DMS114 treated with DMSO at 0.1 percent for 48 hours (cell line): ENCODE results near the gene SEPTIN1.

ENCODE experiments used
- DNase-seq: peaks from one replicate; lab custom pipeline; 2025; ENCODE audit not compliant: unreplicated experiment; lab: John Stamatoyannopoulos, UW

The SEPTIN1 gene

DNA sequence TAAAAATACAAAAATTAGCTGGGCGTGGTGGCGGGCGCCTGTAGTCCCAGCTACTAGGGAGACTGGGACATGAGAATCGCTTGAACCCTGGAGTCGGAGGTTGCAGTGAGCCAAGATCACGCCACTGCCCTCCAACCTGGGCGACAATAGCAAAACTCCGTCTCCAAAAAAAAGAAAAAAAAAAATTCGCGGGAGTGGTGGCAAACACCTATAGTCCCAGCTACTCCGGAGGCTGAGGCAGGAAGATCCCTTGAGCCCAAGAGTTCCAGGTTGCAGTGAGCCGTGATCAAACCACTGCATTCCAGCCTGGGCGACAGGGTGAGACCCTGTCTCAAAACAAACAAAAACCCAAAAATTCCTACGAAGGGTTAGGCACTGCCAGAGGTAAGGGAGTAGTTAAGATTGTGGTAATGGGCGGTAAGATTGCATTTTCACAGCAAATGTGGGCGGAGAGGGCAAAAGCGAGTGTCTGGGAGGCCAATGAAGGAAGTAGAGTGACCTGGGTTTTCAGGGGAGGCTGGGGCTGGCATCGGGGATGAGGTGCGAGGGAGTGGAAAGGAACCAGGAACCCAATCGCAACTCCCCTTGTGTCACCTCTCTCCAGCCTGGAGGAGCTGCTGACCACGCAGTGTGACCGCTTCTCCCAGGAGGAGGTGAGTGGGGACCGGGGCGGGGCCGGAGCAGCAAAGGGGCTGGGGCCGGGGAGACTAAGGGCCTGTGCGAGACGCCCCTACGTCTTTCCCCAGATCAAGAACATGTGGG is 5.1 kb downstream of the SEPTIN1 start:
- DNase-seq = no peak

DNA sequence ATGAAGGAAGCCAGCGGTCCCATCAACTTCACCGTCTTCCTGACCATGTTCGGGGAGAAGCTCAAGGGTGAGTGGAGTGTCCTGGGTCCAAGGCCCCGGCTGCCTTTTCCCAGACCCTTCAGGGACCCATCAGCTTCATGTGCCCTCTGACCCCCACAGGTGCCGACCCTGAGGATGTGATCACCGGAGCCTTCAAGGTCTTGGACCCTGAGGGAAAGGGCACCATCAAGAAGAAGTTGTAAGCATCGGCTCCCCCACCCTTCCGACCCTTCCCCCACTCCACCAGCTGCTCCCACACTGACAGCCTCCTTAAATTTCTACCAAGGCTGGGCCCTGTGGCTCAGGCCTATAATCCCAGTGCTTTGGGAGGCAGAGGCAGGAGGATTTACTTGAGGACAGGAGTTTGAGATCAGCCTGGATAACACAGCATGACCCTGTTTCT is 5.9 kb downstream of the SEPTIN1 start:
- DNase-seq = no peak

DNA sequence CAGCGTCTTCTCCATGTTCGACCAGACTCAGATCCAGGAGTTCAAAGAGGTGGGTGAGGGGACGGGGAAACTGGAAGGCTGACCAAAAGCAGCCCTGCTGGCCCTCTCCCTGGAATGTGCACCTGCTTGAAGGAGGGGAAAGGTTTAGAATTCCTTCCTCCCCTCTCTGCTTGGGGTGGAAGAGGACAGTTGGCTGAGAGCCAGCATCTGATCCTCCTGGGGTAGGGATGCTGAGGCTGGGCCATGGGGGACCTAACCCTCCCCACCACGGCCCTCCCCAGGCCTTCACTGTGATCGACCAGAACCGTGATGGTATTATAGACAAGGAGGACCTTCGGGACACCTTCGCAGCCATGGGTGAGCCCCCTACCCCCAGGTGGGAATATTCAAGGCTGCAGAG is 6.5 kb downstream of the SEPTIN1 start:
- DNase-seq = no peak

DNA sequence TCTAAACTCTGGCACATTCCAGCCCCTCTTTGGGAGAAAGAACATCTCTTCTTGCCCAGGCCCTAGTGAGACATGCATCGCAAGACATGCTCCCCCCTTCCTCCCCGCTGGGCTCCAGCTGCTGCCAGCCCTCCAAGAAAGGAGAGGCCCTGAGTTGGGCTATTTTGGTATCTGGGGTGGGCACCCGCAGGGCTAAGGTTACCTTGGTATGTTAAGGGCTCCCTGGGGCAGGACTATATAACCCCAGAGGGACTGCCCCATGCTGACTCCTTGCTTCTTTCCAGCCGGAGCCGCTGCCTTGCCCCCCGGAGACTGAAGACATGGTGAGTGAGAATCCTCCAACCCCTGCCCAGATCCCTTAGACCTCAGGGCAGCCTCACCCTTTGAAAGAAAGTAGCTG is 7.8 kb downstream of the SEPTIN1 start, which contains the start of gene MYL11:
Gene MYL11 (plus strand): TSS at position 265 of the 400 bp plus-strand sequence. CDS start 56 bp downstream, at position 321.
- DNase-seq = no peak

DNA sequence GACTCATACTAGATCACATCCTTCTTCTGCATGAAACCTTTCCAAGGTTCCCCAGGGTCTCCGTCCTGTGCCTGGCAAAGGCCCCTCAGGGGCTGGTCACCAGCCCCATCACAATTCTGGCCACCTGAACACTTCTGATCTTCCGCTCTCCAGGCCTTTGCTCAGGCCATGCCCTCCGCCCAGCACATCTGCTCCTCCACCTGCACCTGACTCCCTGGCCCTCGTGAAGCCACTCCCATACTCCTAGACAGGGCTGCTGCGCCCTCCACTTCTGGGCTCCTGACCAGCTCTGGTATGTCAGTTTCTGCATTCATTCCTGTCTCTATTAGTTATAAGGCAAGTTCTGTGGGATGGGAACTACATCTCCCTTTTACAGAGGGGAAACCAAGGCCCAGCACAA is 9.6 kb downstream of the SEPTIN1 start:
- DNase-seq = no peak

DNA sequence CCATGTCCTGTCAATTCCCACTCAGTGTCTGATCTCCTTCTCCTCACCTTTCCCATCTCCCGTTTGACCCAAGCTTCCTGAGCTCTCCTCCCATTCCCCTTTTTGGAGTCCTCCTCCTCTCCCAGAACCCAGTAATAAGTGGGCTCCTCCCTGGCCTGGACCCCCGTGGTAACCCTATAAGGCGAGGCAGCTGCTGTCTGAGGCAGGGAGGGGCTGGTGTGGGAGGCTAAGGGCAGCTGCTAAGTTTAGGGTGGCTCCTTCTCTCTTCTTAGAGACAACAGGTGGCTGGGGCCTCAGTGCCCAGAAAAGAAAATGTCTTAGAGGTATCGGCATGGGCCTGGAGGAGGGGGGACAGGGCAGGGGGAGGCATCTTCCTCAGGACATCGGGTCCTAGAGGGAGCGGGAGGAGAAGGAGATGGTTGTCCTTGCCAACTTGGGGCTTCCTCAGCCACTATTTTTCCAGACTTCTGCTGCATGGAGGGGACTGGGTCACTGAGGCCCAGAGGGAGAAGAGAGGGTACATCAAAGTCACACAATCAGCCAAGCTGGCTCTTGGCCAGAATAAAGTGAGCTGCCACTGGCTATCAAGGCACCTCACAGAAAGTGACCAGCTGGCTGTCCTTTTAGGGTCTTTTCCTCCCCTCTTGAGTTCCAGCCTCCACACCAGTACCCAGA is 10.2 kb downstream of the SEPTIN1 start:
- DNase-seq = no peak

DNA sequence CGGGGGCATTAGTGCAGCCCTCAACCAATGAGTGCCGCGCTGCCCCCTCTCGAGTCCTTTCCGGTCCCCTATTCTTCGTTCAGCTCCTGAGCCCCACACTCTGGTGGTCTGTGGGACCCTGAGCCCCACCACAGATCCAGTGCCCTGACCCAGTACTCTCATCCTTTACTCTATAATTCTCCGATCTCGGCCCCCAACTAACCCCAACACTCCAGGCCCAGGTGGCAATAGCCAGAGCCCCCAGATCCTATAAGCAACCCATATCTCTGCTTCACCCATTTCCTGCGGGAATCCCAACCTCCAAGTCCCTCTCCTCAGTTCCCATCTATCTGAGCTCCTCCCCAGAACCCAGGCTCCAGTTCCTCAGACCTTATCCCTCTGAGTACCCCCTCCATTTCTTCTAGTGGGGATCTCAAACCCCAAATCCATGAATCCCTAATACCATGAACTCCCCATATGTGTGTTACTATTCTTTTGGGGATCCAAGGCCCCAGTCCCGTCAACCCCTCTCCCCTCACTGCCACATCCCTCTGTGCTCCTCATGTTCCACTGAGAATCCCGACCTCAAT is 11.0 kb downstream of the SEPTIN1 start:
- no peak for DNase-seq

DNA sequence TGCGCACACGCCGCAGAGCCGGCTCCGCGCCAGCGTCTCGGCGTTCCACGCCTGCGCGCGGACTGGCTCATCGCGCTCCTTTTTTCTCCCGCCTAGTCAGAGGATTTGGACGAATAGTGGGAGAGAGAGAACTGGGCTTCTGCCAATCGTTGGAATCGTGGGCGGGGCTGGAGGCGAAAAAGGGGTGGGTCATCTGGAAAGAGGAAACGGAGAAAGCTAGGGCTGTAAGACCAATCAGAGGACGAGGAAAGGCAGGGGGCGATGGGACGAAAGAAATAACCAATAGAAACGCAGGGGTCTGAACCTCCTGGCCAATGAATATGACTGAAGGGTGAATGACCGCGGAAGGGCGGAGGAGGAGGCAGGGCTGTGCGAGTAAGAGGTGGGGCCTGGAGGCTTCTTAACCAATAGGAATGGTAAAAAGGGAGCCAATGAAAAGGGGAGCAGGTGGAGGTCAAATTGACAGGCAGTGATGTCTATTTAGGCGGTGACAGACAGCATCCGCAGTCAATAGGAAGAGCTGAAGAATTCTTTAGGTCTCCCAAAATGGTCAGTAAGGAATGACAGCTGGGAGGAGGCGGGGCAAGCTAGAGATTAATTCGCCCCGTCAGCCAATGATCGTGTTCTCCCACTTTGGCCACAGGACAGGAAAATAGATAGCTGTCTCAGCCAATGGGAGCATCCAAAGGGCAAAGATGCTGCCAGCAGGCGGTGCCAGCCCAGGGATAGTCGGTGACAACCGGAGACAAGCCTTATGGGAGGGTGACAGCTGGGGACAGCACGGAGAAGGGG is 11.7 kb downstream of the SEPTIN1 start, which contains the start of gene TBC1D10B:
Gene TBC1D10B (minus strand): TSS at position 39 of the 792 bp plus-strand sequence. CDS start 311 bp downstream, outside the sequence.
- DNase-seq = peak; percentile 100

DNA sequence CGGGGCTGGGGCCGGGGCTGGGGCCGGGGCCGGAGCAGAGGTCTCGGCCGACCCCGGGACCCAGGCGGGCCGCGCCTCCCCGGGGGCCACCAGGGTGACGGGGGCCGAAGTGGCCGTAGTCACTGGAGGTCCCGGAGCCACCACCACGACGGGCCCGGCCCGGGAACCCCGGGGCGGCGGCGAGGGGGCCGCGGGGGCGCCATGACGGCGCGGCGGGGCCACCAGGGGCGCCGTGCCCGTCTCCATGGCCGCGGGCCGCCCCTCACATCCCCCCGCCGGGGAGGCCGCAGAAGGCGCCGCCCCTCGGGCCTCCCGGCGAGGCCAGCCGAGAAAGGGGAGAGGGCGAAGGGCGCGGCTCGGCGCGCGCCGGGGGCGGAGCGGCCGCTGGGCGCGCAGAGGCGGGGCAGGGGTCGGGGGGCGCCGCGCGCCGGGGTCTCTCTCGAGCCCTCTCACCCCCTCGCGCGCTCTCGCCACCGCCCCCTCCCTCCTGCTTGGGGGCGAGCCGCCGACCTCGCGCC is 12.4 kb downstream of the SEPTIN1 start:
- no peak for DNase-seq

DNA sequence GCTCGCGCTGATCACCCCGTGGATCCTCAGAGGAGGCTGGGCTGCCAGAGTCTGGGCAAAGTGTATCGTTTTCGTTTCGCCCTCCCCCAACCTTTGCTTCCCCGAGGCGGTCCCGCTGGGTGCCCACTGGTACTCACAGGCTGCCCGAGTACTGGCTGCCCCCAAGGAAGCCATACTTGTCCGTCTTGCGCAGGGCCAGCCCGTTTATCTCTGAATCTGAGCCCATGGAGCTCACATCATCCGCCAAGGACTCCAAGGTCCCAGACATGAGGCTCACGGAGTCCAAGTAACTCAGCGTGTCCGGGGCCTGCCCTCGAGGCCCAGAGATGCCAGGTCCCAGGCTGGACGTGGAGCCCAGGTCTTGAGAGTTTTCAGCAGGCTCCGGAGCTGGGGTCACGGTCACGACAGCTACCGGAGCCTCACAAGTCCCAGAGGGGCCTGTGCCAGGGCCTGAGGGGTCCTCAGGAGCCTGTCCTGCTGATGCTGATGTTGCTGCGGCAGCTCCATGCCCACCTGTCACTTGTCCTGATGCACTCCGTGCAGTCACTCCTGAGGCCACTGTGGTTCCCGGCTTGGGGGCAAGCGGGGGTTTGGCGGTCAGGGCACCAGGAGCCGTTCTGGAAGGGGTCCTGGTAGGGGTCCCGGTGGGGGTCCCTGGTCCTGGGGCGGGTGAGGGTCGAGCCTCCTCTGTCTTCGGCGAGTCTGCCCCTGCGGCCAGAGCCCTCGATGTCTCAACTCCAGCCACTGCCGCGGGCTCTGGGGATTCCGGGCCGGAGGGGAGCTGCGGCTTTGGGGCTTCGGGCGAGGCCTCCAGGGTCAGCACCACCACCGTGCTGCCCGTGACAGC is 13.0 kb downstream of the SEPTIN1 start:
- no peak for DNase-seq

DNA sequence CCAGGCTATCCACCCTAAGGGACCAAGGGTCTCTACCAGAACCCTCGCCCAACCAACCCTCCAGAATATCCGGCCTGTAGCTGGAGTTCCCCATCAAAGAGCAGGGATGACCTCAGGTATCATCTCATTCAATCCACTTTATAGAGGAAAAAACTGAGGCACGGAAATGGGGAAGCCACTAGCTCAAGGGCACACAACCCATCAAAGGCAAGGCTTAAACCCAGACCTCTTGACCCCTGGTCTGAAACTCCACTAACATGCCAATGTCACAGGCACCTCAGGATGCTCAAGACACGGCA is 13.6 kb downstream of the SEPTIN1 start:
- no peak for DNase-seq

DNA sequence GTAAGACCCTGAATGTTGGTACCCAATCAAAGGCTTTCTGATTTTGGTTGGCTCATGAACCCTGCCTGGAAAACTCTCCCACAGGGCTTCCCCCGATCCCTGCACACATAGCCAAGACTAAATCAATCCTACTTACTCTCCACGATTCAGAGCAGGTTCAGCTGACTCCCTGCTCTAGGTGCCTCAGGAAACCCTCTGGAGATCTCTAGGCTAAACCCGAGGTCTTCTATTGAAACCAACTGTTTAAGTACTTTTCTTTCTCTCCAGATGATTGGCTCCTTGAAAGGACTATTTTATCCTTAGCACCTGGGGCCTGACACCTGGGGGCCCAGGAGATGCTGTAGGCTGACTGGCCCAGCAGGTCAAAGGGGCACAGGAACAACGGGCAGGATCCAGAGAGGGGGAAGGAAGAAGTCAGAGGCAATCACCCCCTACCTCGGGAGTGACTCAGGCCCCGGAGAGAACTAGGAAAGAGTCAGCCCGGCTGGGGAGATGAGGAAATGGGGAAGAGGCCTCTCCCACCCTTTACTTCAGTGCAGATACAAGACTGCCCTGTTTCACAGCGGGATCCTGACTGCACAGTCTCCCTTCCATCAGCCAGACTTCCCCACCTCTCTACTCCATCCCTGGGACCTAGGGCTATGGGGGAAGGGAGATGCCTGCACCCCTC is 14.1 kb downstream of the SEPTIN1 start:
- DNase-seq = no peak

DNA sequence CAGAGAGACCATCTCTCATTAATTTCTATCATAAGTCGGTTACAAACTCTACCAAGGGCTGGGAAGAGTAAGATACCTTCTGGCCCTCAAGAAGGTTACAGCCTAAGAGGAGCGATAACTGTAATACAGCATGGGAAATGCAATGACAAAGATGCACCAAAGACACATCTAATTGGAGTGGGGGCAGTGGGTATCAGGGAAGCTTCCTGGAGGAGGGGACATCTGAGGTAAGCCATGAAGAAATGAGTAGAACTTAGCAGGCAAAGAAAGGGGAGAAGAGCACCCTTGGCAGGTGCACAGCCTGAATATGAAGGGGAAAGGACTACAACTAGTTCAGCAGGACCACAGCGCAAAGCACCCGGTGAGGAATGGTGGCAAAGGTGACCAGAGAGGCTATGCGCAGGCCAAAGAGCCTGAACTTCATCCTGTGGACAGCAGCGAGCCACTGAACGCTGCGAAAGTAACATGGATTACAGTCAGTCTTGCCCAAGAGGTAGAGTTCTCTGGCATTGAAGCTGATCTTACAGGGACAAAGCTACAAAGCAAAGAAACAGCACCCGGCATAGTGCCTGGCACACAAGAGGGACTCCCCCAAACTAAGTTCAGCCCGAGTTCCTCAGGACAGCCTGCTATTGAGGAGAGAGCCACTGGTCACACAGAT is 14.9 kb downstream of the SEPTIN1 start:
- DNase-seq = no peak

DNA sequence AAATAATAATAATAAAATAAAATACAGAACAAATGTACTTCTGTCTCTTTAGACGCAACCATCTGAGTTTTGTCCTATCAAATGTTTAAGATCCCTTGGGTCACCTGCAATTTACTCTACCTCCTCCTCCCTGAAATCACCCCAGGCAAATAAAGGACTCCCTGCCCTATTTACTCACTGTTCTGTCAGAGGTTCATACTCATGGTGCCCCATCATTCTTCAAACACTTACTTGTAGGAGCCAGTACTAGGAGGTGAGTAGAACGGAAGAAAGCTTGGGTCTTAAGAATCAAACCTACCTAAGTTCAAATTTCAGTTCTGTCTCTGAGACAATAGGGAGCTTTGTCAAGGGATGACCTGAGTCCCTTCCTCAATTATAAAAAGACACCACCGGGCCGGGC is 15.8 kb downstream of the SEPTIN1 start:
- DNase-seq = no peak

DNA sequence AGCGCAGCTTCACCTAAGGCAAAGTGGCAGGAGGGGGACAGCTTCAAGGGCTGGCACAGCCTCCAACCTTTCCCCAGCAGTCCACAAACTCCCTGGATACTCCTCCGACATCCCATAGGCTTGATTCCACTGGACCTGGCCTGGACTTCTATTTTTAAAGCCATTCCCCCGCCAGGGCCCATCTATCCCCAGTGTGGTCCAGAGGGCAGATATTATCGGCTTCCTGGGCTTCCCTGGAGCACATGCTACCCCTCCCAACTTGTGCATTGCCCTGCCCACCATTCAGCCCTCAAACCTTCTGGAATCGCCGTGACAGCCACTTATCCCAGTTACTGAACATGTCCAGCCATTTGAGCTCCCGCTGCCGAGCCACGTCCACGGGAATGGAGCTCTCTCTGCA is 17.2 kb downstream of the SEPTIN1 start:
- no peak for DNase-seq

DNA sequence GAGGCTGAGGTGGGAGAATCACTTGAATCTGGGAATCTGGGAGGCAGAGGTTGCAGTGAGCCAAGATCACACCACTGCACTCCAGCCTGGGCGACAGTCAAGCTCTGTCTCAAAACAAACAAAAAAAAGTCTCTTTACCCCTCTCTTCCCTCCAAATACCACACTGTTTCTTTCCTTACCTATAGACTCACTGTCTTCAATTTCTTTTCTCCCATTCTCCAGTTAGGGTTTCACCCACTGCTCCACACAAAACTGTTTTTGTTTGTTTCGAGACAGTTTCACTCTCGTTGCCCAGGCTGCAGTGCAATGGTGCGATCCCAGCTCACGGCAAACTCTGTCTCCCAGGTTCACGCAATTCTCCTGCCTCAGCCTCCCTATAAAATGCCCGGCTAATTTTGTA is 21.2 kb downstream of the SEPTIN1 start:
- DNase-seq = no peak

DNA sequence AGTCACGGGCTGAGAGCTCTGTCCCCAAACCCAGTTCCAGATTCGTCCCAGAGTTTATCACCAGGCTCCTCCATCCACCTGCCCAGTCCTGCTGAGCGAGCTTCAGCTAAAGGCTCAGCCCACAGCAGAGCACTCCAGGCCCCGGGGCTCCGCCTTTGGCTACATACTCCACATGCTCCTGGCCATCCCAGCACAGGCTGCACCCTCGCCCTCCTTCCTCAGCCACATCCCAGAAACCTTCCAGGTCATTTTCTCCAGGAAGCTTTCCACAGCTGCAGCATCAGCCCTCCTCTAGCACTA is 22.5 kb downstream of the SEPTIN1 start:
- DNase-seq = no peak

DNA sequence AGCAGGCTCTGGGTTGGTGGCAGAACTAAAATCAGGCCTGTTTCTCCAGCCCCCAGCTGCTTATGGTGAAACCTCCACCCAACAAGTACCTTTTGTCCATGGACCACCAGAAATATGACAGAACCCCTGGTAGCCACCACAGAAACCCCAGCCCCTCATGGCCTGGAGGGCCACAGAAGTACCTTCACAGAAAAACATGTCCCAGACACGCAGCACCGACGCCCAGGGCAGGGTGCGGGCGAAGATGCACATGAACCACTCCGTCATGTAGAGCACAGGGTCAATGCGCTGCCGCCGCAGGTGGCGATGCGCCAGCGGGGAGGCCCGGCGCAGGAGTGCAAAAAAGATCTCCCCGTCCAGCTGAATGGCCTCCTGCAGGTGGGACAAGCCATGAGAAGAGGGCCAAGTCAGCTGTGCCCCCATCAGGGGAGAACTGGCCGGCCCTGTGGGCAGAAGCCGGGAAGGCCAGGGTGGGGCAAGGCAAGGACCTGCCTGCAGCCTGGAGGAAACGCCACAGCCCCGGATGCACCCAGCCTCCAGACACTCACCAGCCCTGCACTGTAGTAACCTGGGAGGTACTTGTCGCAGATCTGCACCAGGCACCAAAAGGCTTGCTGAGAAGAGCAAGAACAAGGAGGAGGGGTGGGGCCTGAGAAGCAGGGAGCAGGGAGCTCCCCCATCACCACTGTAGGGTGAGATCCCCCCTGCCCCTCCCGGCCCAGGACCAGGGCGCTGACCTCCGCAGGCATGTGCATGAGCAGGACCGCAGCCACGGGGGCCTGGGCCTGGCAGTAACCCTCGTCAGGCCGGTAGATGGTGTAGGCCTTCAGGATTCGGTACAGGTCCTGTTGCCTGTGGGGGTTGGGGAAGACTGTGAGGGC is 23.1 kb downstream of the SEPTIN1 start:
- no peak for DNase-seq

DNA sequence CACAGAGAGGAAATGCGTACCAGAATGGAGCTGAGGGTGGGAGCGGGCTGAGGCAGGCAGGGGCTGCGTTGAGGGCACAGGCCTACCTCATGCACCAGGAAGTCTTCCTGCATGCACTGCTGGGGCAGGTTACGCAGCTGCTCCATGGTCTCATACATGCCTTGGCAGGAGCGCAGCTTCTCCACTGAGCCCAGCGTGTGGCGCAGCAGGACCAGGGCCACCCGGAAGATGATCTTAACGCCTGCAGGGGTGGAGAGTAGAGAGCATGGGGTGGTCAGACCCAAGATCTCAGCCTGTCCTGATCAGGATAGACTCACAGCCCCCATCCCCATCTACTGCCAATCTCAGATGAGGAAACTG is 23.8 kb downstream of the SEPTIN1 start:
- no peak for DNase-seq
